Fibroblast of lung (primary cell): Measurements from ENCODE around the gene CISD3. TPM values are rescaled to one million over a fixed set of nuclear protein-coding genes. Genes with fewer than 3 reads are reported as not detected.

Experiments used
- DNase-seq, 2 donors: peaks; one replicate each; pipeline versions ENCODE4 v3.0.0 to v3.0.0-alpha.2; 2010; ENCODE audit warnings: low read depth in 2 of 2
- H2AFZ ChIP-seq: 2 replicates; pipeline ENCODE4 v1.5.1; 2012; ENCODE audit warnings: low read length, control low read depth, inconsistent platforms
- H3K27ac ChIP-seq: 2 replicates; pipeline ENCODE4 v1.5.1; 2011; ENCODE audit warnings: low read length, control low read depth; ENCODE audit not compliant: insufficient read depth
- H3K27me3 ChIP-seq: 2 replicates; pipeline ENCODE4 v1.5.1; 2011; ENCODE audit warnings: mild to moderate bottlenecking, low read length; ENCODE audit not compliant: control insufficient read depth, insufficient read depth
- H3K36me3 ChIP-seq: 2 replicates; pipeline ENCODE4 v1.5.1; 2011; ENCODE audit warnings: low read length; ENCODE audit not compliant: control insufficient read depth, insufficient read depth
- H3K4me1 ChIP-seq: 2 replicates; pipeline ENCODE4 v1.5.1; 2011; ENCODE audit warnings: low read length; ENCODE audit not compliant: control insufficient read depth, insufficient read depth; ENCODE audit errors: extremely low read depth
- H3K4me2 ChIP-seq: 2 replicates; pipeline ENCODE4 v1.5.1; 2011; ENCODE audit warnings: low read length, control low read depth; ENCODE audit not compliant: insufficient read depth; ENCODE audit errors: extremely low read depth
- H3K4me3 ChIP-seq, 4 experiments: fragments of 200-600 bp in 1 of 4; sonication (generic) in 1 of 4; replicated peaks in 1 of 4; 2 replicates each; pipeline ENCODE4 v1.5.1; 2011 to 2016; ENCODE audit warnings: low read length in 4 of 4, low read depth in 3 of 4, mild to moderate bottlenecking in 3 of 4, control low read depth in 2 of 4, inconsistent platforms in 1 of 4, mixed read lengths in 1 of 4; ENCODE audit not compliant: insufficient read depth in 1 of 4; ENCODE audit errors: control extremely low read depth in 1 of 4
- H3K79me2 ChIP-seq: 2 replicates; pipeline ENCODE4 v1.5.1; 2012; ENCODE audit warnings: mild to moderate bottlenecking, low read length, inconsistent platforms; ENCODE audit not compliant: control insufficient read depth, insufficient read depth
- H3K9ac ChIP-seq: 2 replicates; pipeline ENCODE4 v1.5.1; 2011; ENCODE audit warnings: mild to moderate bottlenecking, low read length, control low read depth; ENCODE audit not compliant: insufficient read depth
- H3K9me3 ChIP-seq: 2 replicates; pipeline ENCODE4 v1.5.1; 2012; ENCODE audit warnings: low read depth, low read length; ENCODE audit not compliant: control insufficient read depth, insufficient read depth
- H4K20me1 ChIP-seq: 2 replicates; pipeline ENCODE4 v1.5.1; 2011; ENCODE audit warnings: low read length; ENCODE audit not compliant: control insufficient read depth, insufficient read depth; ENCODE audit errors: extremely low read depth
- EZH2 ChIP-seq: IDR thresholded peaks from 2 replicates; pipeline ENCODE4 v1.5.1; 2012; ENCODE audit warnings: low read length, control low read depth, mild to moderate bottlenecking; ENCODE audit errors: missing control alignments
- polyA plus RNA-seq, 2 donors: library from polyadenylated mRNA; depleted of rRNA in 1 of 2; stranded (reverse) in 1 of 2; unstranded in 1 of 2; fragments of >200 nt; gene quantifications; 2 replicates each; pipeline ENCODE4 v1.2.1, GENCODE V29; 2011 to 2012; ENCODE audit warnings: missing spikeins in 1 of 2
- total RNA-seq: library from RNA; depleted of rRNA; stranded (reverse); fragments of >200 nt; gene quantifications from 2 replicates; pipeline ENCODE4 v1.2.1, GENCODE V29; 2014
- TF ChIP-seq, protein P1 (sequence below), 2 donors: IDR thresholded peaks in 1 of 2; conservative IDR thresholded peaks in 1 of 2; 1 replicate in 1 of 2; 2 replicates in 1 of 2; pipeline ENCODE4 v1.5.1; 2011 to 2012; ENCODE audit warnings: low read length in 2 of 2, control low read depth in 1 of 2, inconsistent platforms in 1 of 2, low read depth in 1 of 2, mild to moderate bottlenecking in 1 of 2

The CISD3 gene
- total and polyA plus RNA-seq, 2 donors (not counting 1 experiment from before 2014, with no cell fraction given) = 4.0 to 5.7 TPM

DNA sequence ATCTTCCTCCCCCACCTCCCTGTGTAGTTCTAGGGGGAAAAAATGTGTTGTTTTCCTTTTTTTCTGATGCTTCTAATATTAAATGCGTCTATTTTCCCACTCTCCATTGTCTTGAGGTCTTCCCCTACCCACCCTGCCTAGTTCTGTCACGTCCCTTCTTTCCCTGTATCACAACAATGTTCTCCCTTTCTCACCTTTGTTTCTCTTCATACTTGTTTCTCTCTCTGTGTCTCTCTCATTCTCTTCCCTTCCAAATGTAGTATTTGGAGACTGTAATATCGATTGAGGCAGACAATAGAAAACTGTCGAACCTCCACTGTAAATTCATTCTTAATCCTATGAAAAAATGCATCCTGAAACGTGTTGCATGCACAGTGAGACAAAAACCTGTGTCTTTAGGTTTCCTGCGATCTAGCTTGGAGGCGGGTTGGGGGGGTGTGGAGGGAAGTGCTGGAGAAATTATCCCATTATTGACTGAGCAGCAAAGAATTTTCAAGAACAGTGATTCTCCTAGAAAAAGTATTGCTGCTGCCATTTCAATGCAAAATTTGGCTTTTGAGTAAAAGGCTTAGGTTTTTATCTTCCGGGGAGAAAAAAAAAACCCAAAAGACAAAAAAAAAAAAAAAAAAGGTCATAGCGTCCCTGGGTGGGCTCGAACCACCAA is 21.1 kb downstream of the CISD3 start:
- no peak for DNase-seq
- no peak overlapping the region for H3K9ac ChIP-seq
- H2AFZ ChIP-seq = no peak overlapping the region
- TF ChIP-seq EZH2 = no peak
- TF ChIP-seq, protein P1, sequence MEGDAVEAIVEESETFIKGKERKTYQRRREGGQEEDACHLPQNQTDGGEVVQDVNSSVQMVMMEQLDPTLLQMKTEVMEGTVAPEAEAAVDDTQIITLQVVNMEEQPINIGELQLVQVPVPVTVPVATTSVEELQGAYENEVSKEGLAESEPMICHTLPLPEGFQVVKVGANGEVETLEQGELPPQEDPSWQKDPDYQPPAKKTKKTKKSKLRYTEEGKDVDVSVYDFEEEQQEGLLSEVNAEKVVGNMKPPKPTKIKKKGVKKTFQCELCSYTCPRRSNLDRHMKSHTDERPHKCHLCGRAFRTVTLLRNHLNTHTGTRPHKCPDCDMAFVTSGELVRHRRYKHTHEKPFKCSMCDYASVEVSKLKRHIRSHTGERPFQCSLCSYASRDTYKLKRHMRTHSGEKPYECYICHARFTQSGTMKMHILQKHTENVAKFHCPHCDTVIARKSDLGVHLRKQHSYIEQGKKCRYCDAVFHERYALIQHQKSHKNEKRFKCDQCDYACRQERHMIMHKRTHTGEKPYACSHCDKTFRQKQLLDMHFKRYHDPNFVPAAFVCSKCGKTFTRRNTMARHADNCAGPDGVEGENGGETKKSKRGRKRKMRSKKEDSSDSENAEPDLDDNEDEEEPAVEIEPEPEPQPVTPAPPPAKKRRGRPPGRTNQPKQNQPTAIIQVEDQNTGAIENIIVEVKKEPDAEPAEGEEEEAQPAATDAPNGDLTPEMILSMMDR (conservative IDR thresholded peaks at IDR 0.05 in 1 of 2, IDR thresholded peaks at IDR 0.05 in 1 of 2; ENCODE audit: low read depth in 1 of 2, low read length in 2 of 2) = no peak
- no peaks in the 10 kb centered on the region for H3K9me3 ChIP-seq
- H3K4me2 ChIP-seq = peak overlapping the region; percentile 79
- H3K27ac ChIP-seq = no peak overlapping the region
- peak overlapping the region; percentile 20 to 81 (median 46) for H3K4me3 ChIP-seq
- H3K4me1 ChIP-seq = peaks cover 5% of the 10 kb centered on the region
- H3K36me3 ChIP-seq = peaks cover 5% of the 10 kb centered on the region
- H3K79me2 ChIP-seq = peaks cover 38% of the 10 kb centered on the region
- H4K20me1 ChIP-seq = no peaks in the 10 kb centered on the region
- no peaks in the 10 kb centered on the region for H3K27me3 ChIP-seq

DNA sequence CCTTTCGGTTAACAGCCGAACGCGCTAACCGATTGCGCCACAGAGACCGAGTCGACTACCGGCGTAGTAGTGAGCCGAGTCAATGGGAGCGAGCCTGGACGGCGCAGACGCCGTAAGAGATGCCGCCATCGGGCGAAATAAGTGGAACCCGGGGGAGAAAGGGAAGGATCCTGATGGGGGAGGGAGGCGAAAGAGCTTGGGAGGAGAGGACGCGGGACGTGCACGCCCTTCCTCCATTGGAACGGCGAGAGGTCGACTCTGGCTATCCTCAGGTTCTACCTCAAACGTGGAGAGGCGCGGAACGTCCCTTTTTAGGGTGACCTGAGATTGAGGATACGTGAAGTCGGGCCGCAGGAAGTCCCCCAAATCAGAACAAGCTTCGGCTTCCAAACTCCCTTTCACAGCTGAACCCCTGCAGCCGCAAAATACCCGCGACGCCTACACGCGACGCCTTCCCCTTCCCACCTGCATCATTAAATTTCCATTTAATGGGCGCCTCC is 21.7 kb downstream of the CISD3 start:
- Histone ChIP-seq H4K20me1 (no peaks in the 10 kb centered on the region), H3K4me3 (peak overlapping the region; percentile 71 to 85 (median 78)), H3K9me3 (no peaks in the 10 kb centered on the region), H3K79me2 (peaks cover 32% of the 10 kb centered on the region), H2AFZ (peak overlapping the region; percentile 71), H3K27me3 (no peaks in the 10 kb centered on the region), H3K4me1 (peaks cover 2% of the 10 kb centered on the region), H3K4me2 (peak overlapping the region; percentile 78), H3K9ac (peak overlapping the region; percentile 11), H3K27ac (peak overlapping the region; percentile 80), H3K36me3 (peaks cover 5% of the 10 kb centered on the region)
- TF ChIP-seq, protein P1 (conservative IDR thresholded peaks at IDR 0.05 in 1 of 2, IDR thresholded peaks at IDR 0.05 in 1 of 2; ENCODE audit: low read depth in 1 of 2, low read length in 2 of 2) = no peak
- TF ChIP-seq EZH2 = no peak
- peak; percentile 79 to 89 for DNase-seq

DNA sequence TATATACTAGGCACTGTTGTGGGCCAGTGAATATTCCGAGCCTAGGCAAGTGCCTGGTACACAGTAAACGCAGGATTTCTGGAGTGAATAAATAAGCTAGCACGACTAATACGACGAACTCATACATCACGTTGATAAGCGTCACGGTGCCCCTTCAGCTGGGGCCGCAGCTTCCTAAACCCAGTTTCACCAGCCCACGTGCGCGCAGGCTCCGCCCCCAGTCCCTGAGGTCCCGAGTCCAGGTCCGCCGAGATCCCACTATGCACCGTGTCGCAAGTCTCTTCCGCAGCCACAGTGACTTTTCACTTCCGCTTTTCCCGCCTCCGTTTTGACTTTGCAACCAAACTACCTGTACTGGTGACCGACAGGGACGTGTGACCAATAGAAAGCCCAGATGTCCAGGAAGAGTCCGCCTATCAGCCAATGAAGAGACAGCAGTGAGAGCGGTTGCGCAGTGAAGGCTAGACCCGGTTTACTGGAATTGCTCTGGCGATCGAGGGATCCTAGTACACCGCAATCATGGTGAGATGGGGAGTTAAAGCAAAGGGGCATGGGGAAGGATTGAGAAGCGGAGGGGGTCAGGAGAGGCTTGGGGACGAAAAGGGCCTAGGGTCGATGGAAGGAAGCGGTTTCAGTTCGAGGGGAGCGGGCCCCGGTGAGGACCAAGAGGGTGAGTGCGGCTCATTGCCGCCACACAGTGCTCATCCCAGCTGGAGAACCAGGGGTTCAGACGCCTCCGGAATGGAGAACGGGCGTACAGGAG is 22.3 kb downstream of the CISD3 start, which contains the start of gene PSMB3:
TSS of gene PSMB3 (plus strand) at position 434 of the 763 bp plus-strand sequence. CDS start at position 520, 86 bp downstream.
- Histone ChIP-seq H3K4me2 (peak within 1 kb of the TSS; percentile 86), H3K9ac (peak within 1 kb of the TSS; percentile 77), H3K36me3 (peaks cover 5% of the 10 kb centered on the region), H3K79me2 (peaks cover 27% of the 10 kb centered on the region), H3K4me1 (peaks cover 2% of the 10 kb centered on the region), H3K9me3 (no peaks in the 10 kb centered on the region), H3K27ac (peak within 1 kb of the TSS; percentile 80), H3K27me3 (no peaks in the 10 kb centered on the region), H3K4me3 (peak within 1 kb of the TSS; percentile 71 to 85 (median 78)), H2AFZ (peak within 1 kb of the TSS; percentile 71), H4K20me1 (no peaks in the 10 kb centered on the region)
- peak; percentile 99 to 100 for DNase-seq
- TF ChIP-seq, protein P1 (conservative IDR thresholded peaks at IDR 0.05 in 1 of 2, IDR thresholded peaks at IDR 0.05 in 1 of 2; ENCODE audit: low read depth in 1 of 2, low read length in 2 of 2) = no peak
- TF ChIP-seq EZH2 = no peak
